ENCODE results near the gene SOBP. TPM values are rescaled to one million over a fixed set of nuclear protein-coding genes. Genes with fewer than 3 reads are reported as not detected.

Gene SOBP
- total RNA-seq, 2 experiments from 2014 or later, result 0.23 to 0.49 TPM

GRCh38 chr6:107689951-107690642 lies 200.2 kb downstream of the SOBP start:
- intact Hi-C loops (cut with DNase I, micrococcal nuclease), result no loop called here
- H3K4me1 Mint-ChIP-seq, result peaks cover 3% of the 10 kb centered on the region
- H3K27me3 Mint-ChIP-seq, result no peaks in the 10 kb centered on the region
- H3K9me3 Mint-ChIP-seq (ENCODE audit: low read depth), result no peaks in the 10 kb centered on the region
- ChIA-PET POLR2A (no interaction called here), CTCF (interaction anchor here (0.6 to 1.4 kb wide), 5 partner anchors 14 to 198 kb away, joined by 3 to 5 read pairs (median 3); no protein-coding TSS in a partner anchor)
- no peak for ATAC-seq
- H3K27ac Mint-ChIP-seq, result no peak overlapping the region
- no peaks in the 10 kb centered on the region for H3K36me3 Mint-ChIP-seq (ENCODE audit: low read depth)
- H3K4me3 Mint-ChIP-seq, result no peak overlapping the region
- no peak for DNase-seq

- Mint-ChIP-seq H3K36me3 (ENCODE audit: low read depth) (no peaks in the 10 kb centered on the region), H3K4me3 (no peak overlapping the region), H3K27ac (no peak overlapping the region), H3K27me3 (no peaks in the 10 kb centered on the region), H3K9me3 (ENCODE audit: low read depth) (no peaks in the 10 kb centered on the region), H3K4me1 (peaks cover 3% of the 10 kb centered on the region)
- DNase-seq (no peak), ATAC-seq (no peak)
- POLR2A ChIA-PET, result interaction anchor here (0.6 kb wide), 1 partner anchor 1211 kb away, joined by 4 read pairs; no protein-coding TSS in a partner anchor
- intact Hi-C loops (cut with DNase I, micrococcal nuclease), result no loop called here
- CTCF ChIA-PET, result interaction anchor here (0.6 to 1.4 kb wide), 6 partner anchors 15 to 198 kb away, joined by 3 to 5 read pairs (median 3); no protein-coding TSS in a partner anchor
These were observed 200.7 kb downstream of the SOBP start for GRCh38 chr6:107690643-107691061.

GRCh38 chr6:107691062-107691751 lies 201.3 kb downstream of the SOBP start:
- intact Hi-C loops (cut with DNase I, micrococcal nuclease), result no loop called here
- Mint-ChIP-seq H3K4me1 (peaks cover 3% of the 10 kb centered on the region), H3K27ac (no peak overlapping the region), H3K27me3 (no peaks in the 10 kb centered on the region), H3K9me3 (ENCODE audit: low read depth) (no peaks in the 10 kb centered on the region), H3K36me3 (ENCODE audit: low read depth) (no peaks in the 10 kb centered on the region), H3K4me3 (no peak overlapping the region)
- DNase-seq (no peak), ATAC-seq (no peak)
- ChIA-PET POLR2A (interaction anchor here (0.6 kb wide), 1 partner anchor 1211 kb away, joined by 4 read pairs; no protein-coding TSS in a partner anchor), CTCF (interaction anchor here (0.6 to 2.1 kb wide), 4 partner anchors 12 to 31 kb away, joined by 3 to 9 read pairs (median 4); no protein-coding TSS in a partner anchor)

GRCh38 chr6:107692351-107692750 lies 202.4 kb downstream of the SOBP start:
- Mint-ChIP-seq H3K27me3 (no peaks in the 10 kb centered on the region), H3K4me3 (no peak overlapping the region), H3K9me3 (ENCODE audit: low read depth) (no peaks in the 10 kb centered on the region), H3K36me3 (ENCODE audit: low read depth) (no peaks in the 10 kb centered on the region), H3K4me1 (peaks cover 3% of the 10 kb centered on the region), H3K27ac (no peak overlapping the region)
- ChIA-PET POLR2A (no interaction called here), CTCF (interaction anchor here (0.6 to 2.1 kb wide), 2 partner anchors 13 to 1086 kb away, joined by 3 to 9 read pairs; no protein-coding TSS in a partner anchor)
- ATAC-seq (no peak), DNase-seq (no peak)
- intact Hi-C loops (cut with DNase I, micrococcal nuclease), result no loop called here

- H3K9me3 Mint-ChIP-seq (ENCODE audit: low read depth), result no peaks in the 10 kb centered on the region
- DNase-seq, result no peak
- no peak overlapping the region for H3K4me3 Mint-ChIP-seq
- H3K4me1 Mint-ChIP-seq, result peaks cover 16% of the 10 kb centered on the region
- intact Hi-C loops (cut with DNase I, micrococcal nuclease), result no loop called here
- no peaks in the 10 kb centered on the region for H3K36me3 Mint-ChIP-seq (ENCODE audit: low read depth)
- ChIA-PET POLR2A (interaction anchor here (0.5 kb wide), 1 partner anchor 374 kb away, joined by 14 read pairs; no protein-coding TSS in a partner anchor), CTCF (interaction anchor here (1.7 to 2.0 kb wide), 2 partner anchors 8 to 172 kb away, joined by 6 to 7 read pairs; no protein-coding TSS in a partner anchor)
- no peak for ATAC-seq
- H3K27me3 Mint-ChIP-seq, result no peaks in the 10 kb centered on the region
- no peak overlapping the region for H3K27ac Mint-ChIP-seq
These were observed 205.3 kb downstream of the SOBP start for GRCh38 chr6:107695061-107695720.

- no peak overlapping the region for H3K27ac Mint-ChIP-seq
- H3K36me3 Mint-ChIP-seq (ENCODE audit: low read depth), result no peaks in the 10 kb centered on the region
- intact Hi-C loops (cut with DNase I, micrococcal nuclease), result no loop called here
- CTCF ChIA-PET, result interaction anchor here (0.6 to 2.3 kb wide), 3 partner anchors 11 to 350 kb away, joined by 3 to 9 read pairs (median 6); no protein-coding TSS in a partner anchor
- DNase-seq, result no peak
- H3K4me1 Mint-ChIP-seq, result peaks cover 16% of the 10 kb centered on the region
- ATAC-seq, result no peak
- POLR2A ChIA-PET, result no interaction called here
- H3K9me3 Mint-ChIP-seq (ENCODE audit: low read depth), result no peaks in the 10 kb centered on the region
- no peak overlapping the region for H3K4me3 Mint-ChIP-seq
- no peaks in the 10 kb centered on the region for H3K27me3 Mint-ChIP-seq
These were observed 207.8 kb downstream of the SOBP start for GRCh38 chr6:107697682-107698081.

GRCh38 chr6:107698146-107698545 lies 208.2 kb downstream of the SOBP start:
- H3K9me3 Mint-ChIP-seq (ENCODE audit: low read depth), result no peaks in the 10 kb centered on the region
- H3K4me3 Mint-ChIP-seq, result no peak overlapping the region
- H3K27ac Mint-ChIP-seq, result no peak overlapping the region
- CTCF ChIA-PET, result interaction anchor here (0.6 to 2.3 kb wide), 4 partner anchors 11 to 350 kb away, joined by 3 to 9 read pairs (median 5); no protein-coding TSS in a partner anchor
- DNase-seq (no peak), ATAC-seq (no peak)
- H3K36me3 Mint-ChIP-seq (ENCODE audit: low read depth), result no peaks in the 10 kb centered on the region
- intact Hi-C loops (cut with DNase I, micrococcal nuclease), result no loop called here
- H3K27me3 Mint-ChIP-seq, result no peaks in the 10 kb centered on the region
- POLR2A ChIA-PET, result no interaction called here
- peaks cover 16% of the 10 kb centered on the region for H3K4me1 Mint-ChIP-seq

GRCh38 chr6:107699254-107699653 lies 209.3 kb downstream of the SOBP start:
- no peak for ATAC-seq

GRCh38 chr6:107699697-107700325 lies 209.9 kb downstream of the SOBP start:
- H3K27me3 Mint-ChIP-seq, result no peaks in the 10 kb centered on the region
- peaks cover 24% of the 10 kb centered on the region for H3K4me1 Mint-ChIP-seq

More at GRCh38 chr6:107699254-107699653, 209.3 kb downstream of the SOBP start:
- Mint-ChIP-seq H3K4me1 (peaks cover 18% of the 10 kb centered on the region), H3K9me3 (ENCODE audit: low read depth) (no peaks in the 10 kb centered on the region), H3K36me3 (ENCODE audit: low read depth) (no peaks in the 10 kb centered on the region), H3K4me3 (no peak overlapping the region), H3K27me3 (no peaks in the 10 kb centered on the region), H3K27ac (no peak overlapping the region)
- POLR2A ChIA-PET, result no interaction called here
- intact Hi-C loops (cut with DNase I, micrococcal nuclease), result no loop called here
- CTCF ChIA-PET, result interaction anchor here (0.6 to 1.6 kb wide), 4 partner anchors 12 to 93 kb away, joined by 3 to 6 read pairs (median 4); no protein-coding TSS in a partner anchor
- DNase-seq, result no peak

GRCh38 chr6:107703606-107704005 lies 213.7 kb downstream of the SOBP start:
- CTCF ChIA-PET, result interaction anchor here (0.6 to 2.5 kb wide), 25 partner anchors 9 to 1129 kb away, joined by 3 to 12 read pairs (median 4); partner anchors contain the start of gene SOBP
- intact Hi-C loops (cut with DNase I, micrococcal nuclease), result loop anchor here (1.0 to 2.0 kb wide), 3 partner anchors 28 to 145 kb away; no protein-coding TSS in a partner anchor
- no peaks in the 10 kb centered on the region for H3K9me3 Mint-ChIP-seq (ENCODE audit: low read depth)
- DNase-seq (no peak), ATAC-seq (no peak)
- POLR2A ChIA-PET, result no interaction called here
- peaks cover 18% of the 10 kb centered on the region for H3K4me1 Mint-ChIP-seq
- no peak overlapping the region for H3K27ac Mint-ChIP-seq
- no peak overlapping the region for H3K4me3 Mint-ChIP-seq
- H3K27me3 Mint-ChIP-seq, result no peaks in the 10 kb centered on the region
- H3K36me3 Mint-ChIP-seq (ENCODE audit: low read depth), result peaks cover 8% of the 10 kb centered on the region

More at GRCh38 chr6:107699697-107700325, 209.9 kb downstream of the SOBP start:
- ATAC-seq, result no peak
- Mint-ChIP-seq H3K27ac (no peak overlapping the region), H3K4me3 (no peak overlapping the region), H3K9me3 (ENCODE audit: low read depth) (no peaks in the 10 kb centered on the region), H3K36me3 (ENCODE audit: low read depth) (peaks cover 3% of the 10 kb centered on the region)
- intact Hi-C loops (cut with DNase I, micrococcal nuclease), result no loop called here
- DNase-seq, result no peak
- ChIA-PET CTCF (interaction anchor here (0.6 to 1.4 kb wide), 4 partner anchors 23 to 53 kb away, joined by 3 to 5 read pairs (median 3); no protein-coding TSS in a partner anchor), POLR2A (no interaction called here)
